Hematopoietic multipotent progenitor cell treated with erythropoietin and hydrocortisone succinate and interleukin-3 and kit ligand, for 8 days (in vitro differentiated cells): ENCODE measurements around the gene SH3TC1.
A peak's percentile ranks its signal among the peaks of the same experiment; 100 is the strongest.

Experiments
- DNase-seq: peaks from one replicate; pipeline ENCODE4 v3.0.0-alpha.2; 2015

SH3TC1 gene

DNA sequence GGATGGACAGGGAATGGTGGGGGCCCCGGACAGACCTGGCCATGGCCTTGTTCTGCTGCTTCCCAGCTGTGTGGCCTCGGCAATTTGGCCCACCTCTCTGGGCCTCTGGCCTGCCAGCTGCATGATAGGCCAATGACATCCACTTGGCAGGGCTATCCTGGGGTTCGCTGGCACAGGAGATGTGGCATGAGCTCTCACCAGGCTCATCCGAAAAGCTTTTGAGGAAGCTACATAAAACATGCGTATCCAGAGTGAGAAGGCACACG, 18.1 kb downstream of the SH3TC1 start:
- no peak for DNase-seq

DNA sequence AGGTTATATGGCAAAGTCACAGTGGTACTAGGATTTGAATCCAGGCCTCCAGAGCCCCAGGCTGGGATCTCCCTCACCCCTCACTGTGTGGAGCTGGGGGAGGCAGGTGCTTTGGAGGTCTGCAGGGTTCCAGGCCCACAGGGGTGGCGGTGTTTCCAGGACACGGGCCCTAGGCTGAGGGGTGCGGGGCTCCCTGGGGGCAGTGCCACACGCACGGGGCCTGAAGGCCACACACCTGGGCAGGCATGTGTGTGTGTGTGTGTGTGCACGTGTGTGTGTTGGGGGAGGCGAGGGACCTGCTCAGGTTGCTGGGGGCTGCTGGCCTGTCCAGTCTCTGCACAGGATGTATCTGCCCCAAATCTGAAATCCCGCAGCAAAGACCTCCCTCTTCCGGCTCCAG, 18.8 kb downstream of the SH3TC1 start:
- DNase-seq = no peak

DNA sequence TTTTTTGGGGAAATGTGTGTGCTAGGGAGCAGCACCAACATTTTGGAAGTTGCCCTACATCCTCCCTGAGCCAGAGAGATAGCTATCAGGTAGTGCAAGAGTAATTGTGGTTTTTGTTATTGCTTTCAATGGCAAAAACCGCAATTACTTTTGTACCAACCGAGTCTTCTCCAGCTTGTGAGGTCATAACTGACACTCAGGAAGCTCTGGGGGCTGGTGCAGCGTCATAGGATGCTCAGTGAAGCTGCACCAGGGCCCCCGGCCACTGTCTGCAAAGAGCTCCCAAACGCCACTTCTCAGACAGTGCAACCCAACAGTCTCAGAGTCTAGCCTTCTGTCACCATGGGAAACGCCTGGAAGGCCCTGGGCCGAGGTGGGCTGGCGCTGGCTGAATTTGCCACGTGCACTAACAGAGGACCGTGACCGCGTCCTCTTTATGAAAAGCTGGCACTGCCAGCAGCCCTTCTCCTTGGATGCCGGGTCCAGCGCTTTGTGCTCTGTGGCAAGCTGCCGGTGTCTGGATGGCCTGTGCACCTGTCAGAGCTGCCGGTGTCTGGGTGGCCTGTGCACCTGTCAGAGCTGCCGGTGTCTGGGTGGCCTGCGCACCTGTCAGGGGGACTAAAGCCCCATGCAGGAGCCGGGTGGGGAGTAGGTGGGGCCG, 19.4 kb downstream of the SH3TC1 start:
- DNase-seq = no peak

DNA sequence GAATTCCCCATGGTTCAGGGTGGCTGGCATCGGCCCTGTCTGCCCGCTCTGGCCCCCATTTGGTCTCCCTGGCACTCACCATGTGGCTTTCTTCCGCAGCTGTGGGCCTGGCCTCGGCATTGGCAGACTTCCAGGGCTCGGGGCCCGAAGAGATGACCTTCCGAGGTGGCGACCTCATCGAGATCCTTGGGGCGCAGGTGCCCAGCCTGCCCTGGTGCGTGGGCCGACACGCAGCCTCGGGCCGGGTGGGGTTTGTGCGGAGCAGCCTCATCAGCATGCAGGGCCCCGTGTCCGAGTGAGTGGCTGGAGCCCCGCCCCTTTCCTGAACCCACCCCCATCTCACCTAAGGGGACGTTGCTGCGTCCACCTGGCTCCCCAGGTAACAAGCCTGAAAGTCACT, 20.1 kb downstream of the SH3TC1 start:
- no peak for DNase-seq

DNA sequence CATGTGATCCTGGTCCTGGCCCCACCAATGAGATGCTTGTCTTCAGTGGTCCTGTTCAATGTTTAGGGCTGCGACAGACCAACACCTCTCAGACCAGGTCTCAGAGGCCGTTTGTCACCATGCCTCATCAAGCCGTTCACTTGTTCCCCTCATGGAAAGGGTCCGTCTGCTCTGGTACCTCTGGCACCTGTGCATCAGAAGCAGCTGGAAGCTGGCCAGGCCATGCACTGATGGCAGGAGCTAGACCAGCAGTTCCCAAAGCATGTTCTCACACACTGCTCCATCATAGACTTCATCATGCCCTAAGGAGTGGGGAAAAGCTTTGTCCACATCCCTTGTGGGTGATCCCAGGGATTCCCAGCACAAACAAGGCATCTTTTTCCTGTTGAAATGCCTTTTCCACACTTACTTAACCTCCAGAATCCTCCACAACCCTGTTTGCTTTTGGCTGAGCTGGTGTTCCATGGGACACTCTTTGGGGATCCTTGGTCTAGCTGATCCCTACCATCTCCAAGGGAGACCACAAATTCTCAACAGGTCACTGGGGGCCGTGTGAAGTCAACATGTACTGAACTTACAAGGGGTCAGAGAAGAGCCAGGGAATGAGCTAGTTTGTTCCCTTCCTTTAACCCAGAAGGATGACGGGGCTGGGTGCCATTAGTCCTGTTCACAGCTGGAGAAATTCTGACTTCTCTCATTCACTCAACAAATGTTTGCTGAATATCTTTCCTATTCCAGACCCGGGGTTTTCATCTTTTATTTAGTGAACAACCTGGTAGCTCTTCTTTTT, 21.8 kb downstream of the SH3TC1 start:
- DNase-seq = no peak

DNA sequence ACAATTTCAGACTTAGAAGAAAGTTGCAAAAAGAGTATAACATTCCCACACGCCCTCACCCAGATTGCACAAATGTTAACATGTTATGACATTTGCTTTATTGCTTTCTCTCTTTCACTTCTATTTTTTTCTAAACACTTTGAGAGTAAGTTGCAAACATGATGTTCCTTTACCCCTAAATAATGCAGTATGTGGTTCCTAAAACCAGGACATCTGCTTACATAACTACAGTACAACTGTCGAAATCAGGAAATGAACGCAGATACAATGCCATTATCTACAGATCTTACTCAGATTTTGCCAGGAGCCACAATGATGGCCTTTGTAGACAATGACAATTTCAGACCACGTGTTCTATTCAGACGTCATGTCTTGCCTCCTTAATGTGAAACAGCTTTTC, 22.4 kb downstream of the SH3TC1 start:
- DNase-seq = peak; percentile 5

DNA sequence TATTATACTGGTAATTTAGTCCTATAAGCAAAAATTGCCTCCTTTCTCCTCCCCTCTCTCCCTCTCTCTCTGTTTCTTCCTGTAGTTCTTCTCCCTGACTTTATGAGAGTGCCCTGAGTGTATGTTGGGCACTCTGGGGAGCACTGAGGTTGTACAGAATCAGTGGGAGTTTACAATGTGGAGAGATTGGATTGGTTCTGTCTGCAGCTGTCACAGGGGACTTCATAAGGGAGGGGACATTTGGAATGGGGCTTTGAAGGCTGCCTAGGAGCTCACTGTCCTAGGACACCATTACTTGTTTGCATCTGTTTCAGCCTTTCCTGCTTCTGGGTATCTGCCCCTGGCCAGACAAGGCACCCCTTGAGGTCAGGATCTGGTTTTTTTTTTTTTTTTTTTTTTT, 22.9 kb downstream of the SH3TC1 start:
- no peak for DNase-seq

DNA sequence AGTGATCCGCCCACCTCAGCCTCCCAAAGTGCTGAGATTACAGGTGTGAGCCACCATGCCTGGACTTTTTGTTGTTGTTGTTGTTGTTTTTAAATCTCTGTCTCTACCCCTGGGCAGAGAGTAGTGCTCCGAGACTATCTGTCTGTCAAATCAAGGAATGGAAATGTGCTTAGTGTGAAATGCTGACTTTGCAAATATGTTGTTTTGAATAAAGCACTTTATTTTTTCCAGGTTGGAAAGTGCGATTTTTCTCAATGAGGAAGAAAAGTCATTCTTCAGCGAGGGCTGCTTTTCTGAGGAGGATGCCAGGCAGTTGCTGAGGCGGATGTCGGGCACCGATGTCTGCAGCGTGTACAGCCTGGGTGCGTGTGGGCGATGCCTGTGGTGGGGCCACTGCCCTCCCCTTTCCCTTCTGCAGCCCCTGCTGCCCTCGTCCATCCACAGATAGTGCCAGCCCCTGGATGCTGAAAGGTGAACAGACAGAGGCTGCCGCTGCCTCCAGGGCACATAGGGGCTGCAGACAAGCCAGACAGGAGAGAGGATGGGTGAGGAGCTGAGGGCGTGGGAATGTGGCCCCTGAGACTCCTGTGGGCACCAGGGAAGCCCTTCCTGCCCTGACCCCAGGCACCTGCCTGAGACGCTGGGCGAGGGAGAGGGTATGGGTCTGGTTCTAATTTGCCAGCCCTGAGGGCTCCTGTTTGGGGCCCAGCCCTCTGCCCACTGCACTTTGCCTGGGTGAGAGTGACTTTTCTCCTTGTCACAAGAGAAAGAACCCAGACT, 23.7 kb downstream of the SH3TC1 start:
- no peak for DNase-seq

DNA sequence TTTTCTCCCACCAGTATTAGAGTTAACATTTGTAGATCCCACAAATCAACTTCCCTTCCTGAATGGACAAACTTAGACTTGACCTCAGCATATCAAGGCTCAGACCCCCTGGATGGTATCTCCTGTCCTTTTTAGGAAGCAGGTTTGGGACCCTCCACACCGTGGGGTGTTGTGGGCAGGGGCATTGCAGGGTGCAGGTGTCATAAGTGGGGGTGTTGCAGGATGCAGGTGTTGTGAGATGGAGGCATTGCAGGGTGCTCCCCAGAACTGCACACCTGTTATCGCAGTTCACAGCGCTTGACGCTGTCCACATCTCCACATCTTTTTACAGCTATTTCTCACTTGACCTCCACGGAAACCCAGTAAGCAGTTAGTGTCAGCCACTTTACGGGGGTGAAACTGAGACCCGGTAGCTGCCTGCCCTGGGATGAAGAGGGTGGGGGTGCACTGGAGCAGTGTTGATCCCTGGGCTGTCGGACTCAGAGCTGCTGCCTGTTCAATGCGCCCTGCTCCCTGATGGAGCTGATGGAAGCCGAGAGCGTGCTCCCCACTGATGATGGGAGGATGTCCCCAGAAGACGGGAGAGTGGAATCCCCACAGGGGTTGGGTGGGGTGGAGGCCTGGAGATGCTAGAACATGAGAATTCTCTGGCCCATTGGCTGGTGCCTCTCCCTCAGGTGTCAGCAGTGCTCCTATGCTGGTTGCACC, 25.3 kb downstream of the SH3TC1 start:
- DNase-seq = no peak

DNA sequence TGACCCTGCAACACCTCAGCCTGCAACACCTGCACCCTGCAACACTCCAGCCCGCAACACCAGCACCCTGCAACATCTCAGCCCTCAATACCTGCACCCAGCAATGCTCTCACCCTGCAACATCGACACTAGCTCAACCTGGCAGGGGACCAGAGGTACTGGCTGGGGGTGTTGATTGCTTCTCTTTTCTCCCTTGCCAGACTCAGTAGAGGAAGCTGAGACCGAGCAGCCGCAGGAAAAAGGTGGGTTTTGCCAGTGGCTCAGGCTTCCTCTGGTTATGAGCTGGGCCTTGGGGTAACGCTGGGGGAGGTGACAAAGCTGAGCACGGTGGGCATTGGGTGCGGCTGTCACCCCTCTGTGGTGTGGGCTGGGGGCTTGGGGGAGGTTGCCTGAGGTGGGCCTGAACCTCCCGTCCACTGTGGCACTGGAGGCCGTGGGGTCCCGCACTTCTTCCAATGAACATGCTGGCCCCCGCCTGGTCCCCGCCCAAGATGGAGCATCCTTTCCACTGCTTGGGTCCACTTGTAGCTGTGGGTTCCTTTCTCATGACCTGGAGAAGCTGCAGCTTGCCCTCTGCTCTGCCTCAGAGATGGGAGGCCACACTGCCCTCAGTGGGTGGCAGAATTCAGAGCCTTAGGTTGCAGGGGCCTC, 26.0 kb downstream of the SH3TC1 start:
- DNase-seq = no peak

DNA sequence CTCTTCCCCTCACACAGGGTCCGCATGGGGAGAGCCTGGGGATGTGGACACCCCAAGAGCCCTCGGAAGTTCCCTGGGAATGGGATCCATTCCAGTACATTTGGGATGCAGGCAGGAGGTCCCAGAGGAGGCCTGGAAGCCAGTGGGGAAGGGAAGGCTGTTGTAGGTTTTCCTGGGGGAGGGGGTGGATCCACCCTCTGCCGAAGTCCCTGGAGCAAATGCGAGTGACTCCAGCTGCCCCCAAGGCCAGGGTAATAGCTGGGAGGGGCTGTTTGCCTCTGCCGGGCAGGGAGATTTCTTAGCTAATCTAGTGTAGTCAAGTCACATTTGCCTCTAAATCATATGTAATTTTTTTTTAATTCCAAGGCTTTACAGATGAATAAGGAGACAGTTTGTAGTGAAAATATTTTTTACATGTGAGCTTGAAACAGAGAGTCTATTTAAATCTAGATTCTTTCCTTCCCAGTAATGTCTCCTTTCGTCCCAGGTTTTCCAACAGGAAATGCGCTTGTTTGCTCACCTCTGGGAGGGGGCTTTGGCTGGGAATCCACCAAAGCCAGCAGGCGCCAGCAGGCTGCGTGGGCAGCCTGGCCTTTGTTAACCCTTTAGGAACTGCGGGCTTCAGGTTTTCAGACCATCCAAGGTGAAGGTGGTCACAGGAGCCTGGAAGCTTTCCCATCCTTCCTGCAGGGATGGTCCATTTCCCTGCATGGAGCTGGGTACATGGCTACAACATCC, 26.8 kb downstream of the SH3TC1 start:
- no peak for DNase-seq

DNA sequence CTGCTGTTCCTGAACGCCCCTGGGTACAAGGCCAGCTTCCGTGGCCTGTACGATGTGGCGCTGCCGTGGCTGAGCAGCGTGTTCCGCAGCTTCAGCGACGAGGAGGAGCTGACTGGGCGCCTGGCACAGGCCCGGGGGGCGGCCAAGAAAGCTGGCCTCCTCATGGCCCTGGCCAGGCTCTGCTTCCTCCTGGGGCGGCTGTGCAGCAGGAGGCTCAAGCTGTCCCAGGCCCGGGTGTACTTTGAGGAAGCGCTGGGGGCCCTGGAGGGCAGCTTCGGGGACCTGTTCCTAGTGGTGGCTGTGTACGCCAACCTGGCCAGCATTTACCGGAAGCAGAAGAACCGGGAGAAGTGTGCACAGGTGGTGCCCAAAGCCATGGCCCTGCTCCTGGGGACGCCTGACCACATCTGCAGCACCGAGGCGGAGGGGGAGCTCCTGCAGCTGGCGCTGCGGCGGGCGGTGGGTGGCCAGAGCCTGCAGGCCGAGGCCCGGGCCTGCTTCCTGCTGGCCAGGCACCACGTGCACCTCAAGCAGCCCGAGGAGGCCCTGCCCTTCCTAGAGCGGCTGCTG, 28.2 kb downstream of the SH3TC1 start:
- no peak for DNase-seq

DNA sequence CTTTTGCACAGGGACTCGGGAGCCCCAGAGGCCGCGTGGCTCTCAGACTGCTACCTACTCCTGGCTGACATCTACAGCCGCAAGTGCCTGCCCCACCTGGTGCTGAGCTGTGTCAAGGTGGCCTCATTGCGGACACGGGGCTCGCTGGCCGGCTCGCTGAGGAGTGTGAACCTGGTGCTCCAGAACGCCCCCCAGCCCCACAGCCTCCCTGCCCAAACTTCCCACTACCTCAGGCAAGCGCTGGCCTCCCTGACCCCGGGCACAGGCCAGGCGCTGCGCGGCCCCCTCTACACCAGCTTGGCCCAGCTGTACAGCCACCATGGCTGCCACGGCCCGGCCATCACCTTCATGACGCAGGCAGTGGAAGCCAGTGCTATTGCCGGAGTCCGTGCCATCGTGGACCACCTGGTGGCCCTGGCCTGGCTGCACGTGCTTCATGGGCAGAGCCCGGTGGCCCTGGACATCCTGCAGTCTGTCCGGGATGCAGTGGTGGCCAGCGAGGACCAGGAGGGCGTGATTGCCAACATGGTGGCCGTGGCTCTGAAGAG, 28.8 kb downstream of the SH3TC1 start:
- no peak for DNase-seq

DNA sequence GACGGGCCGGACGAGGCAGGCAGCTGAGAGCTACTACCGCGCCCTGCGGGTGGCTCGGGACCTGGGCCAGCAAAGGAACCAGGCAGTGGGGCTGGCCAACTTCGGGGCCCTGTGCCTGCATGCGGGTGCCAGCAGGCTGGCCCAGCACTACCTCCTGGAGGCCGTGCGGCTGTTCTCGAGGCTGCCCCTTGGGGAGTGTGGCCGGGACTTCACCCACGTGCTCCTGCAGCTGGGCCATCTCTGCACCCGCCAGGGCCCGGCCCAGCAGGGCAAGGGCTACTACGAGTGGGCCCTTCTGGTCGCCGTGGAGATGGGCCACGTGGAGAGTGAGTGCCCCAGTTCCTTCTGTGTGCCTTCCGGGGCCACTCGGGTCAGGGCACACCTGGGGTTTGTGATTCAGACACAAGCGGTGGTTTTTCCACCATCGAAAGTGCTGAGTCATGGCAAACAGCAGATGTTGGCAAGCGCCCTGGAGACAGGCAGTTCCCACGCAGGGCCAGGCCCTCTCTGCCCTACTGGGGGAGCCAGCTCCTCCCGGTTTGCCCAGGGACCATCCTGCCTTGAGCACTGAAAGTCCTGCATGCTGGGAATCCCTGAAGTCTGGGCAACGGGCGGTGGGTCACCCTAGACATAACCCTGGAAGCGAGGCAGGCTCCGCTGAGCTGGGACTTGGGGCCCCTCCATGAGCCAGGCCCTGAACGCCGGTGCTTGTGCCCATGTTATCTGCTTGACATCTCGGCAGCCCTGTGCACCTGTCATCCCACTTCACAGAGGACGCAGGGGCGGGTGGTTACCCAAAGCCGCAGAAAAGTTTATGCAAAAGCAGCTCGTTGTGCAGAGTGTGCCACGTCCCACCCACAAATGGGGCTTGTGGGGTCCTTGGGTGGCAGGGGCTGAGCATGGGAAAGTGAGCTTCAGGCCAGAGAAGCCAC, 29.5 kb downstream of the SH3TC1 start:
- peak; percentile 83 for DNase-seq

DNA sequence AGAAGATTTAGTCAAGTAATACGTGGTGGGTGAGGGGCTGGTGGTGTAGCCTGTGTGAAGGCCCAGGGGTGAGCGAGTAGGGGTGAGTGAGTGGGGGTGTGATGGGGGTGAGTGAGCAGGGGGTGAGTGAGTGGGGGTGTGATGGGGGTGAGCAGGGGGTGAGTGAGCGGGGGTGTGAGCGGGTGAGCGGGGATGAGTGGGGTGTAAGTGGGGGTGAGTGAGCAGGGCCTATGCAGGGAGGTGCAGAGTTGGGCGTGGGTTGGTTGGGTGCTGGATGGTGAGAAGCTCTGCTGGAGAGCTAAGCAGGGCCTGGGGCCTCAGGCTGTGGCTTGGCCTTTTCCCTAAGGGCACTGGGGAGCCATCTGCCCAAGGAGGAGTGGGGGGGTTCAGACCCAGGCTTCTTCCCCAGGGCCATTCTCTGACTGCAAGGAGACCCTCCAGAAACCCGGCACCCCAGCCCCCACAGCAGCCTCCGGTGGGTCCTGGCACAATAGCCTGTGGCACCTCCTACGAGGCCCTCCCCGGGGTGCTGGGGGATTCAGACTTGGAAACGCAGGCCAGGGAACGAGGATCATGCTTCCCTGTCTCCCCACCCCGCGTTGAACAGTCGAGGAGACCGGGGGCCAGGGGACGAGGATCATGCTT, 30.4 kb downstream of the SH3TC1 start:
- no peak for DNase-seq

DNA sequence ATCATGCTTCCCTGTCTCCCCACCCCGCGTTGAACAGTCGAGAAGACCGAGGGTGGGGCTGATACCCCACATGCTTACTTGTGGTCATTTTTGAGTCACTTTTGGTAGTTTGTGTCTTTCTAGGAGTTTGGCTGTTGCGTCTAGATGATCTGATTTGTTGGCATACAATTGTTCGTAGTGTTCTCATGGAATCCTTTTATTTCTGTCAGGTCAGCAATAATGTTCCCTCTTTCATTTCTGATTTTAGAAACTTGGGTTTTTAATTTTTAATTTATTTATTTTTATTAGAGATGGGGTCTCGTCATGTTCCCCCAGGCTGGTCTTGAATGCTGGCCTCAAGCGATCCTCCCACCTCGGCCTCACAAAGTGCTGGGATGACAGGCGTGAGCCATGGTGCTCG, 30.9 kb downstream of the SH3TC1 start:
- no peak for DNase-seq

DNA sequence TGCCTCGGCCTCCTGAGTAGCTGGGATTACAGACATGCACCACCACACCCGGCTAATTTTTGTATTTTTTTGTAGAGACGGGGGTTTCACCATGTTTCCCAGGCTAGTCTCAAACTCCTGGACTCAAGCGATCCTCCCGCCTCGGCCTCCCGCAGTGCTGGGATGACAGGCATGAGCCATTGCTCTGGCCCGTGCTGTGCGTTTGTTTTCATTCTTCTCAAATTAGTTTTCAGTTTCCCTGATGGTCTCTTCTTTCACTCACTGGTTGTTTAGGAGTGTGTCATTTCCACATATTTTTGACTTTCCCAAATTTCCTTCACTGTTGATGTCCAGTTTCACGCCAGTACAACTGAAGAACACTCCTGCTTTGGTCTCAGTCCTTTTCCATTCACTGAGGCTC, 31.8 kb downstream of the SH3TC1 start:
- no peak for DNase-seq

DNA sequence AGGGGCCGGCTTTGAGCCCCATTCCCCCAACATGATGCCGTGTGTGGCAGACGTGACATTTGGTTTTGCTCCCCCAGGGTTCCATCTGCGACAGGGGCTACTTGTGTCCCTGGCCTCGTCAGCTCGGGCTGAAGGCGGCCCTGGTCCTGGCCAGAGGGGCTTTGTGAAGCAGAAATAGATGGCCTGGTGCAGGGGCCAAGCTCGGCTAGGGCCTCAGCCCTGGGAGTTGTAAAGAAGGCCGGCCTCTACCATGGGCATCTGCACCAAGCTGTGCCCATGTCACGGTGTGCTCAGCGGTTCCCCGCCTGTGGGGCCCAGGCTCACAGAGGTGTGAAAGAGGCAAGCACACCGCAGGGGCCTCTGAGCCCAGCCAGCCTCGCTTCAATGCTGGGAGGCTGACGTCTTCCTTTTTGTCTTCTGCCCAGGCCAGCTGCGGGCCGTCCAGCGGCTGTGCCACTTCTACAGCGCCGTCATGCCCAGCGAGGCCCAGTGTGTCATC, 32.5 kb downstream of the SH3TC1 start:
- no peak for DNase-seq

DNA sequence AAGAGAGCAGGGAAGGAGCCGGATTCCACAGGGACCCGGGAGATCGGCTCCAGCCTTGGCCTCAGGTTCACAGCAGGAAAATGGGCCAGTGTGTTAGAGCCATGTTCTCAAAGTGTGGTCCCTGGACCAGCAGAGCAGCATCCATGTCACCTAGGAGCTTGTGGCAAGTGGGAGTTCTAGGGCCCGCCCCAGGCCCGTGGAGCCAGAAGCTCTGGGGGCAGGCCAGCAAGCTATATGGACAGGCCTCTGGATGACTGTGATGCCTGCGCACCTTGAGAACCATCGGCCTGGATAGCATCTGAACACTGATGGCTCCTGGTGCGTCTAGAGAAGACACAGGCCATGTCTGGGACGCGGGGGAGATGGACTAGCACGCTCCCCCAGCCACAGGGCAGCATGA, 33.7 kb downstream of the SH3TC1 start:
- DNase-seq = no peak
